GM15510 (cell line): ENCODE data around the gene THOC1.

Experiments
- POLR2A ChIP-seq: IDR thresholded peaks from 3 replicates; pipeline ENCODE4 v1.6.1; 2011; ENCODE audit warnings: borderline replicate concordance; ENCODE audit not compliant: insufficient read length; ENCODE audit errors: extremely low read depth

THOC1 gene, protein sequence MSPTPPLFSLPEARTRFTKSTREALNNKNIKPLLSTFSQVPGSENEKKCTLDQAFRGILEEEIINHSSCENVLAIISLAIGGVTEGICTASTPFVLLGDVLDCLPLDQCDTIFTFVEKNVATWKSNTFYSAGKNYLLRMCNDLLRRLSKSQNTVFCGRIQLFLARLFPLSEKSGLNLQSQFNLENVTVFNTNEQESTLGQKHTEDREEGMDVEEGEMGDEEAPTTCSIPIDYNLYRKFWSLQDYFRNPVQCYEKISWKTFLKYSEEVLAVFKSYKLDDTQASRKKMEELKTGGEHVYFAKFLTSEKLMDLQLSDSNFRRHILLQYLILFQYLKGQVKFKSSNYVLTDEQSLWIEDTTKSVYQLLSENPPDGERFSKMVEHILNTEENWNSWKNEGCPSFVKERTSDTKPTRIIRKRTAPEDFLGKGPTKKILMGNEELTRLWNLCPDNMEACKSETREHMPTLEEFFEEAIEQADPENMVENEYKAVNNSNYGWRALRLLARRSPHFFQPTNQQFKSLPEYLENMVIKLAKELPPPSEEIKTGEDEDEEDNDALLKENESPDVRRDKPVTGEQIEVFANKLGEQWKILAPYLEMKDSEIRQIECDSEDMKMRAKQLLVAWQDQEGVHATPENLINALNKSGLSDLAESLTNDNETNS

DNA sequence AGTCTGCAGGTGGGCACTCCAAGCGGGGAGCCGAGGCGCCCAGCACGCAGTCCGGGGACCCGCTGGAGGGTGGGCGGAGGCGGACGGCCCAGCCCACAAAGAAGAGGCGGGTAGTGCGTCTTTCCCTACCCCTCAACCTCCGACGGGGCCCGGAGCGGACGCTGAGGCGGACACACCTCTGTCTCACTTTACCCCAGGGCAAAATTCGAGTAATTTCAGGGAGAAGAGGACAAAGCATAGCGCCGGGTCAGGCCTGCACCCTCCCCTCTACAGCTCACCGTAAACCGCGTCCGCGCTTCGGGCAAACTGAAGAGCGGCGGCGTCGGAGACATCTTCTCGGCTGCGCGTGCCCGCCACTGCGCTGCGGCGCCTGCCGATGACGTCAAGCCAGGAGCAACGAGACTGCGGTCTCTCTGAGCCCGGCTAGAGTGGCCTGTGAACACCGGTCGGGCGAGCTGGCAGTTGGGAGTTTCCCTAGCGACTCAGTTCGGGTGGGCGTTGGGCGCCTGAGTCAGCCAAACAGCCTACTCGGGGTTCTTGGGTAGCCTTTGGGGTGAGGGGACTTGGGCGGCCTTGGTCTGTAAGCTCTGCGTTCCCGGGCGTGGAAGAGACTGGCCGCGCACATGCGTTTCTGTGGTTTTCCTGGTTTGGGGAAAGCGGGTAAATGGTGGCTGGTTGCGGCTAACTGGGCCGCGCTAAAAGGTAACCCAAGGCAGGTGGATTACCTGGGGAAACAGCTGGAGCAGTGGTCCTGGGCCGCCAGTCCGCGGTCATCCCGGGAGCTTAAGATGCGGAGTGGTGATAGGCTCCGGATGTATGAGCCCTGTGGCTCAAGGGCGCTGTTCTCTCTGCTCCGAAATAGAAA is at the start of gene THOC1:
Gene THOC1, minus strand, starts transcription at position 360 of the 865 bp plus-strand sequence. Its CDS starts 28 bp downstream, at position 332.
- peak; percentile 90 for TF ChIP-seq POLR2A

DNA sequence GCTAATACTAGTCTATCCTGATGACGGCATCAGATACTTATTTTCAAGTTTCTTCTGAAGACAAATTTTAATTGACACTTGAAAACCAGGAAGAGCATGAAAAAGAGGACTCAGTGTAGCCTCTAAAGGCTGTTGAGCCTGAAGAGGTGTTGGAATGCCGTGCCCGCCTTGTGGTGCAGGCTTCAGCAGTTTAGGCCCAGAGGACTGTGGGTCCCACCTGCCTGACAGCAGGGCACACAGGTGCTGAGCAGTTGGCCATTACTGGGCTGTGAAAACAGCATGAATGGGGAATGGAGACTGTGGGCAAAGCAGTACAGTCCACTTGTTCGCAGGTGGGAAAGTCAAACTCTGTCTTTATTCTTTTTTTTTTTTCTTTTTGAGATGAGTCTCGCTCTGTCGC is 49.8 kb upstream of the THOC1 start:
- TF ChIP-seq POLR2A = no peak

DNA sequence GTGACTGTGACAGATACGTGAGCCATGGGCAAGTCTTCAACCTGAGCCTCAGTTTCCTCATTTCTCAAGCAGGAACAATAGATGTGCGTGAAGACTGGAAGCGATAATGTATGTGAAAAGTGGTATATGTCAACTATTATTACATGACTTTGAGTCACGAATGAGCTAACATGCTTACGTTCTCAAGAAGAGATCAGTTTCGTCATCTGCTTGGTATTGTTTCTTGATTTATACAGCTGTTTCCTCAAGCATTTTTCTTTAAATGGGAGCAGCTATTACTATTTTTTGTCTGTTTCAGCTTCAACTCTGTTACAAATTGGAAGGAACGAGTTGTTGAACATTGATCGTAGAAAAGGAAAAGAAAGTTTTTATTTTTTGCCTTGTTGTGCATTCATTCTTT is 48.5 kb upstream of the THOC1 start:
- no peak for TF ChIP-seq POLR2A

DNA sequence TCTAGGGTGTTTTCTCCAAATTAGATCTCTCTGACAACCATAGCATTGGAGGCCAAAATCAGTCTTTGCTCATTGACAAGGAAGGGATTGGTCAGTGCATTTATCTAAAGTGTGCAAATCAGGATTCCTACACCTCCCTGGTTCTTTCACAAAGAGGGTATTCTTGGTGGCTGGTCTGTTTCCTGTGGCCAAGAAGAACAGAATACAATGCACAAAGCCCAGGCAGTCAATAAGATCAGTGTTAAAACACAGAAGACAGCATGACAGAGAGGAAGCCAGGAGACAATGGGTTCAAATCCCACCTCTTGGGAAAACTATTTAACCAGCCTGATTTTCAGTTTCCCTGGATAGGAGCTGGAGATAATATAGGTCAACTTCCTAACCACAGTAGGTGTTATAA is 46.1 kb upstream of the THOC1 start:
- no peak for TF ChIP-seq POLR2A

DNA sequence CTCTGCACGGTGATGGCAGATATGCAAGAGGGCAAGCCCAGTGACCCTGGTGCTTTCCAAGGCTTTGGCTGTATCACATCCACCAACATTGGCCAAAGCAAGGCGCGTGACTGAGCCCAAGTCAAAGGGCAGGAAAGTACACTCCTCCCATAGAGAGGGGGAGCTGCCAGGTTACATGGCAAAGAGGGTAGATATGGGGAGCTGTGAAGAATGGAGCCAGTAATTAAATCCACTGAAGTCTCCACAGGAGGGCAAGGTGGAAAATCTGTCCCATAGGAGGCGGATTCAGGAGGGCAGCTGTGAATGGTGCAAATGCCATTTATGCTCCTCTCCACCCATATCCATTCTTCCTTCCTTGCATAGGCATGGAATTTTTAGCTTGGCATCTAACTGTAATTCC is 44.6 kb upstream of the THOC1 start:
- no peak for TF ChIP-seq POLR2A

DNA sequence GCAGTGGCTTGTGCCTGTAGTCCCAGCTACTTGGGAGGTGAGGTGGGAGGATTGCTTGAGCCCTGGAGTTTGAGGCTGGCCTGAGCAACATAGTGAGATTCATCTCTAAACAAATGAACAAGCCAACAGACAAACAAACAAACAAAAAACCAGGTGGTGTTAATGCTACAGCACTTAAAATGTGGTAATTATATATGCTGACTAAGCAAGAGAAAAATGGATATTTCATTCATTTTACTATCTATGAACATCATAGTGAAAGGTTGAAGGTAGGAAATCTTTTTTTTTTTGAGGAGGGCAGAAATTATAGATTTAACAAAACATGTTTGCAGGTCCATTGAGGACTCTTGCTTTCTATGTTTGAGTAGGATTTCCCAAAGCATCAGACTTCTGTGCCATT is 42.2 kb upstream of the THOC1 start:
- TF ChIP-seq POLR2A = no peak

DNA sequence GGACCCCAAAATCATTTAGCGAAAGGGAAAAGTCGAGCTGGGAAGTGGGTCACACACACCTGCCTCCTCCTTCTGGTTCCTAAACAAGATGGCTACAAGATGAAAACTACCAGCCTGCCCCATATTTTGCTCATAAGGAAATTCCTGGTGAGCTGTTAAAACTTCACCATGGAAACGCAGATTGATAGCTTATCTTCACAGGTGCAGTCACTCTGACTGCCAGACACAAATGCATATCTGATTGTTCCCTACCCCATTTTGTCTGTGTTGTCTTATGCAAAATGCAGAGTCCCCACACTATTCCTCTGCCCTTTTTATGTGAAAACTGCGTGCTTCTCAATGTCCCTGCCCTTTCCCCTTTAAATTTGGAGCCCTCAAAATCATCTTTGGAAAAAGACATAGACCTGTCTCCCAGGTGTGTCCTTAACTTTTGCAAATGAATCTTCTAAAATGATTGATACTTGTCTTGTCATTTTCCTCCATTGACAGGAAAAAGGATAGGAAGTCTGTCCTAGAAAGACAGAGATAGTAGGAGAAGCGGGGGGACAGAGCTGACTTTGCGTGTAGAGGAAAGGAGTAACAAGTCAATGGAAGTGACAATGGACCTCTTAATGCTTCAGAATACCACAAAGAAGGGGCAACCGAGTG is 38.9 kb upstream of the THOC1 start:
- no peak for TF ChIP-seq POLR2A

DNA sequence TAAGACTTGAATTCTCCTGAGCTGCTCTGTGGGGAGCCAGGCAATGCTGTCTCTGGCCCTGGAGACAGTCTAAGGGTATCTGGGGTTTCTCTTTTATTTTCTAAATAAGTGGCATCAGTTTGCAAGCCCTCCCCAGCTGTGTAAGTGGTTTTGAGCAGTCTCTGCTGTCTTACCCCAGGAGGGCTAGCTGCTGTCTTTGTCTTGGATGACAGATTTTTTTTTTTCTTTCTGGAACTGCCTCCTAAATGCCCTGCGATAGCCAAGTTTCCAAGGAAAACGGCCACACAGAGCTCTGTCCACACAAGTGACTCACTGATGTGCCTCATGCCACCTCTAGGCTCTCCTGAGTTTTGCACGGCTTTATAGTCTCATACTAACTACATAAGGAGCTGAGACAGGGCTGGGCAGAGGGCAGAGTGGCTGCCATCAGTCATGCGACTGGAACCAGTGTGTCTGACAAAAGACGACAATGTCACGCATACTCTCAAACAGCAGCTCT is 37.2 kb upstream of the THOC1 start:
- no peak for TF ChIP-seq POLR2A

DNA sequence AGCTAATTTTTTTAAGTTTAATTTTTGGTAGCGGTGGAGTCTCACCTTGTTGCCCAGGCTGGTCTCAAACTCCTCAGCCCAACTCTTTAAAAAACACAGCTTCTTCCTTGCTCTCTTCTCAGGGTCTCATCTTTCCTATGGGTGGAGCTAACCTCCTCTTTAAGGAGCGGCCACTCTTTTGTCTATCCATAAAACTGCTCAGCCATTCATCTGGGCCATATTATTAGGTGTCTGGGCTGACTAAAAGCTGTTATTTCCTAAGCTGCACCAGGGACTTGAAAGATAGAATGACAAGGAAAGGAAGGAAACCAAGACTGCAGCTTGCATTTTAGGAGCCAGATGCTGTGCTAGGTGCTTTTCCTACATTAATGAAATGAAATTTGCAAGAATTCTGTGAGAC is 35.8 kb upstream of the THOC1 start:
- no peak for TF ChIP-seq POLR2A

DNA sequence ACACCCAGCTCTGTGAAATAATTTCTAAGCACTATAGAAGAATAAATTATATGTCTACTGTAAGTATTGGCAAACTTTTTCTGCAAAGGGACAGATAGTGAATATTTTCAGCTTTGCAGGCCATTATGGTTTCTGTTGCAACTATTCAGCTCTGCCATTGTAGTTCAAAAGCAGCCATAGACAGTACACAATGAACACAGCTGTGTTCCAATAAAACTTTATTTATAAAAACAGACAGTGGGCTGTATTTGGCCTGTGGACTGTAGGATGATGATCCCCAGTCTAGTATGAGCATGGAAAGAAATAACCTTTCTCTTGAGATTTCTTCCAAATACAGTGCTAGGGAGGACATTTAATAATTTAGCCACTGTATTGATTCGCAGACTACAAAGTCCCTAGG is 35.2 kb upstream of the THOC1 start:
- no peak for TF ChIP-seq POLR2A

DNA sequence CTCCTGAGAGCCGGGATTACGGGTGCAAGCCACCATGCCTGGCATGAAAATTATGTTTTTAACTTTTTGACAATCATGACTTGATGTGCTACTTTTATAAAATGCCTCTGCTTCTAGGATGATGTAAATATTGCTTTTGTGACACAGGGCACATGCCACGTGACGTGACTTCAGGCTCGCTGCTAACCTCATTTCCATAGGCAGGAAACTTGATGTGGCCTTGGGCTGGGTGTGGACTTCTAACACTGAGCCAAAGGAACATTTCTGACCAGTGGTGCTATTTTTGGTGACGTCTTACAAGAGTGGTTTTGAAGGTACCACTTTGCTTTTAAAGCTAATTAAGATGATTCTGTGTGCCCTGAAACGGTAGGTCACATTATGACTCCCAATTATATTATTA is 34.2 kb upstream of the THOC1 start:
- TF ChIP-seq POLR2A = no peak

DNA sequence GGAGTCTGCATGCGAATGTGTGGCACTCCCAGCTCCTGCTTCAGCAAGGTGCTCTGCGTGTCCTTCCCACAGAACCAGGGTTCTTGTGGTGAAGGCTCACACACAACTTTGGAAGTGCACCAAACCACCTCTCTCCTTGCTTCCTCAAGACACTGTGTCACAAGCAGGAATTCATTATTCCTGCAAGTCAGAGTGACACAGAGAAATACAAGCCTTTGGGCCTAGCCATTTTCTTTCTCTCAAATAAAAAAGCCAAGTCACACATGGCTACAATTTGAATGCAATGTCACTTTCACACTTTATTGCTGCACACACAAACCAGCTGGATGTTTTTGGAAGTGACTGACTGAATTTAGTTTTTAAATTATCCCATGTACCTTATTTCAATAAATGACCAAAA is 30.1 kb upstream of the THOC1 start:
- no peak for TF ChIP-seq POLR2A

DNA sequence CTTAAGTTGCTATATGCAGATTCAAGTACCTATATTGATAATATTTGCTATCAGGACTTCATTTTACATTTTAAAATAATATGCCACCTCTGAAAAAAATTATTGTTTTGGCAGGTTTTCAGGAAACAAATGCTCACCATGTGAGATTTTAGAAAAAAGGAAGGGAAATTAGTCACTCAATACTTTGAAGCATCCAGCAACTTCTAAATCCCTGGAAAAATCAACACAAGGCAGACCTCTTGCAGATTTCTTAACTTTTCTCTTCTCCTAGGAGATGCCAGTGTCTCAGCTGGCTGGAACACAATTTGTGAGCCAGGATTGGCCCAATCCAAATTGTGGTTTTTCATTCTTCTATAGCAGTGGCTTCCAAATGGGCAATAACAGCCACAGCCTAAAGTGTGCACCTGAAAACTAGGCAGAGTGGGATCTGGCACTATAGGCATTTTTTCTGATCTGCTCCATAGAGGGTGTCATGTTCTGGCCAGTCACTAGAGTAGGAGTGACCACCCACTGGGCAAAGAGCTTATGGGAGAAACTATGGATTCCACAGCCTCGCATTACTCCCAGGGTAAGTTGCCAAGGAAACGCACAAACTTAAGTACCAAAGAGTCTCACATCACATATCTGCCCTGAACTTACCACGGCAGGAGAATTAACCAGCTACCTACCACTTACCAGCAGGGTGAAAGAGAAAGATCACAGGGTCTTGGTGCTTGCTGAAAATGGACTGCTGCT is 28.1 kb upstream of the THOC1 start:
- TF ChIP-seq POLR2A = no peak

DNA sequence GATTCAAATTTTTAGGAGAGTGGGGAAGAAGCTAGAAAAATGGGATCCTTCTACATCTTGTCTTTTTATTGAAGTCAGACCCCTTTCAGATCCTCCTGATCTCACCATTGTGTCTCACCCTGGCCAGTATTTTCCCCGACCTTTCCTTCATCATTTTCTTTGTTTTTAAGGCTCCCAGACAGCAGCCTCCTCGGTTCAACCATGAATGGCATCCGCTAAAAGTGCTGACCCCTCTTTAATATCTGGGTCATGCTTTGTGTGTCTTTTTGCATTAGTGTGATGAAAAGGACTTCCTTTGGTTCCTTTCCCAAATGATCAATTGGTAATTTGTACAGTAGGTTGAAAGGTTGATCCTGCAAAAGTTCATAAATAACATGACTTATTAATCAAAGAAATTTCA is 26.7 kb upstream of the THOC1 start:
- TF ChIP-seq POLR2A = no peak
